DOHH2 (cell line): Measurements from ENCODE around the gene ASB5.
"Not testable (repeated sequence)": the region's sequence is repeated elsewhere in the genome, so short reads cannot be mapped to it uniquely, and the experiment has no call there.

Source experiments
- H3F3A ChIP-seq: fragments of 200-600 bp; sonication (generic), shearing (Covaris generic); 2 replicates; pipeline ENCODE4 v1.6.0; 2016; ENCODE audit warnings: antibody characterized with exemption, mild to moderate bottlenecking; ENCODE audit not compliant: control insufficient read depth, insufficient read depth
- H3K27ac ChIP-seq: fragments of 200-600 bp; sonication (generic); 2 replicates; pipeline ENCODE4 v1.5.1; 2014; ENCODE audit warnings: low read depth, mild to moderate bottlenecking, low read length, moderate library complexity
- H3K27me3 ChIP-seq: fragments of 200-600 bp; sonication (generic); 2 replicates; pipeline ENCODE4 v1.6.1; 2014; ENCODE audit warnings: mild to moderate bottlenecking, low read length, mixed read lengths; ENCODE audit not compliant: control insufficient read depth
- H3K36me3 ChIP-seq: fragments of 200-600 bp; sonication (generic); 2 replicates; pipeline ENCODE4 v1.6.1; 2014; ENCODE audit warnings: mild to moderate bottlenecking, low read length, moderate library complexity, mixed read lengths; ENCODE audit not compliant: control insufficient read depth
- H3K4me1 ChIP-seq: fragments of 200-600 bp; sonication (generic); 2 replicates; pipeline ENCODE4 v1.6.1; 2014; ENCODE audit warnings: mild to moderate bottlenecking, low read length, mixed read lengths; ENCODE audit not compliant: control insufficient read depth
- H3K4me2 ChIP-seq: fragments of 200-600 bp; sonication (generic); 2 replicates; pipeline ENCODE4 v1.6.0; 2014; ENCODE audit warnings: mild to moderate bottlenecking, low read length, moderate library complexity
- H3K4me3 ChIP-seq: fragments of 200-600 bp; sonication (generic); 2 replicates; pipeline ENCODE4 v1.5.1; 2014; ENCODE audit warnings: mild to moderate bottlenecking, low read length, mixed read lengths
- H3K79me2 ChIP-seq: fragments of 200-600 bp; sonication (generic); 2 replicates; pipeline ENCODE4 v1.6.1; 2014; ENCODE audit warnings: mild to moderate bottlenecking, low read length, mixed read lengths; ENCODE audit not compliant: control insufficient read depth
- H3K9me2 ChIP-seq: fragments of 200-600 bp; sonication (generic); replicated peaks from 2 replicates; pipeline ENCODE4 v1.6.1; 2014; ENCODE audit warnings: mild to moderate bottlenecking, low read length, mixed read lengths; ENCODE audit not compliant: control insufficient read depth
- H3K9me3 ChIP-seq: fragments of 200-600 bp; sonication (generic); 2 replicates; pipeline ENCODE4 v1.6.1; 2014; ENCODE audit warnings: antibody characterized with exemption, low read length, mixed read lengths; ENCODE audit not compliant: control insufficient read depth, insufficient read depth
- H4K20me1 ChIP-seq: fragments of 200-600 bp; sonication (generic); 2 replicates; pipeline ENCODE4 v1.6.0; 2014; ENCODE audit warnings: low read depth, mild to moderate bottlenecking, antibody characterized with exemption, low read length, moderate library complexity; ENCODE audit not compliant: control insufficient read depth, insufficient read depth
- EZH2phosphoT487 ChIP-seq: fragments of 200-600 bp; sonication (generic); IDR thresholded peaks from 2 replicates; pipeline ENCODE4 v1.6.1; 2017; ENCODE audit warnings: borderline replicate concordance, mild to moderate bottlenecking, antibody characterized with exemption, low read length, moderate library complexity, mixed read lengths
- TF ChIP-seq, protein P1 (sequence below): fragments of 200-600 bp; sonication (generic); IDR thresholded peaks from one replicate; pipeline ENCODE4 v1.5.1; 2014; ENCODE audit warnings: antibody characterized with exemption, mild to moderate bottlenecking, low read depth, low read length; ENCODE audit not compliant: poor library complexity, severe bottlenecking

The ASB5 gene

GRCh38 chr4:176222149-176222548 is 46.9 kb downstream of the ASB5 start:
- Histone ChIP-seq H3K79me2 (no peaks in the 10 kb centered on the region), H3K27ac (no peak overlapping the region), H4K20me1 (no peaks in the 10 kb centered on the region), H3K9me2 (no peaks in the 10 kb centered on the region), H3K36me3 (no peaks in the 10 kb centered on the region), H3K9me3 (no peaks in the 10 kb centered on the region), H3K4me2 (no peak overlapping the region), H3K4me3 (no peak overlapping the region), H3F3A (0 out of 2 replicates have a peak, but pooled peaks cover 3% of the 10 kb centered on the region), H3K27me3 (no peaks in the 10 kb centered on the region), H3K4me1 (no peaks in the 10 kb centered on the region)
- no peak for TF ChIP-seq EZH2phosphoT487
- TF ChIP-seq, protein P1, sequence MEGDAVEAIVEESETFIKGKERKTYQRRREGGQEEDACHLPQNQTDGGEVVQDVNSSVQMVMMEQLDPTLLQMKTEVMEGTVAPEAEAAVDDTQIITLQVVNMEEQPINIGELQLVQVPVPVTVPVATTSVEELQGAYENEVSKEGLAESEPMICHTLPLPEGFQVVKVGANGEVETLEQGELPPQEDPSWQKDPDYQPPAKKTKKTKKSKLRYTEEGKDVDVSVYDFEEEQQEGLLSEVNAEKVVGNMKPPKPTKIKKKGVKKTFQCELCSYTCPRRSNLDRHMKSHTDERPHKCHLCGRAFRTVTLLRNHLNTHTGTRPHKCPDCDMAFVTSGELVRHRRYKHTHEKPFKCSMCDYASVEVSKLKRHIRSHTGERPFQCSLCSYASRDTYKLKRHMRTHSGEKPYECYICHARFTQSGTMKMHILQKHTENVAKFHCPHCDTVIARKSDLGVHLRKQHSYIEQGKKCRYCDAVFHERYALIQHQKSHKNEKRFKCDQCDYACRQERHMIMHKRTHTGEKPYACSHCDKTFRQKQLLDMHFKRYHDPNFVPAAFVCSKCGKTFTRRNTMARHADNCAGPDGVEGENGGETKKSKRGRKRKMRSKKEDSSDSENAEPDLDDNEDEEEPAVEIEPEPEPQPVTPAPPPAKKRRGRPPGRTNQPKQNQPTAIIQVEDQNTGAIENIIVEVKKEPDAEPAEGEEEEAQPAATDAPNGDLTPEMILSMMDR = no peak

DNA sequence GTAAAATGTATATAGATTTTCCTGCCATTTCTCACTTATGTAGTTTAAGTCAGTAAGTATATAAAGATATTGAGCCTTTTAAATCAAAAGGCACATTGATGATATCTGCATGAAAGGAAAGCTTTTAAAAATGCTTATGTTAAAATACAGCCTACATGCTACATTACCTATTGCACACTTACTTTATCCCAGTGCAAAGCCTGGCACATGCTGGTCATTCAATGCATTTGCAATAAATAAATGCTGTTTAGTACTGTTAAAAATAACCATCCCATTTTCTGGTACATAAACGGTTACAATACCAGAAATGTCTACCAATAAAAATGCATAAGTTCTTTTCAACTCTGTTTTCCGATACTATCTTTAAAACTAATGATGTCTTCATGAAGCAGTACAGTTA is 51.5 kb downstream of the ASB5 start:
- no peak for TF ChIP-seq EZH2phosphoT487
- TF ChIP-seq, protein P1 = no peak
- H3K4me3 ChIP-seq = no peak overlapping the region
- H3K36me3 ChIP-seq = no peaks in the 10 kb centered on the region
- no peaks in the 10 kb centered on the region for H4K20me1 ChIP-seq
- no peaks in the 10 kb centered on the region for H3K27me3 ChIP-seq
- H3K4me1 ChIP-seq = no peaks in the 10 kb centered on the region
- H3K4me2 ChIP-seq = no peak overlapping the region
- no peaks in the 10 kb centered on the region for H3K9me2 ChIP-seq
- no peaks in the 10 kb centered on the region for H3K79me2 ChIP-seq
- 0 out of 2 replicates have a peak, but pooled peaks cover 3% of the 10 kb centered on the region for H3F3A ChIP-seq
- no peak overlapping the region for H3K27ac ChIP-seq
- no peaks in the 10 kb centered on the region for H3K9me3 ChIP-seq

GRCh38 chr4:176212351-176212750 is 56.7 kb downstream of the ASB5 start:
- not testable (repeated sequence) for H3K4me3 ChIP-seq, H3K9me3 ChIP-seq, H3K4me1 ChIP-seq, H3K9me2 ChIP-seq, H3K27ac ChIP-seq, H3K79me2 ChIP-seq, H4K20me1 ChIP-seq, H3K36me3 ChIP-seq, H3K4me2 ChIP-seq, H3F3A ChIP-seq, H3K27me3 ChIP-seq

- TF ChIP-seq EZH2phosphoT487 = no peak
- TF ChIP-seq, protein P1 = no peak
- Histone ChIP-seq H3K4me1 (peaks cover 4% of the 10 kb centered on the region), H3K4me3 (no peak overlapping the region), H4K20me1 (no peaks in the 10 kb centered on the region), H3F3A (no peaks in the 10 kb centered on the region), H3K79me2 (no peaks in the 10 kb centered on the region), H3K36me3 (no peaks in the 10 kb centered on the region), H3K9me3 (no peaks in the 10 kb centered on the region), H3K27ac (no peak overlapping the region), H3K4me2 (no peak overlapping the region), H3K27me3 (no peaks in the 10 kb centered on the region), H3K9me2 (no peaks in the 10 kb centered on the region)
Measured at GRCh38 chr4:176210579-176211296, 58.3 kb downstream of the ASB5 start.
